Caco-2 (cell line): ENCODE data around the gene ATAD2B. TPM values are rescaled to one million over a fixed set of nuclear protein-coding genes. Genes with fewer than 3 reads are reported as not detected.

Experiments used
- BruUV-seq: library from RNA; stranded (reverse); fragments of 400-500 nt; replicated peaks from 2 replicates; lab custom pipeline; 2021; lab: Mats Ljungman, UMichigan
- CTCF ChIA-PET: fragments of 300-600 bp; sonication (Branson Sonifier 250); formaldehyde crosslinking; loops from one replicate; lab custom pipeline; 2022; ENCODE audit warnings: antibody characterized with exemption; lab: Charles Lee
- POLR2A ChIA-PET: fragments of 300-600 bp; sonication (Branson Sonifier 250); formaldehyde crosslinking; loops from one replicate; lab custom pipeline; 2022; ENCODE audit warnings: antibody characterized with exemption; lab: Charles Lee
- DNase-seq, 2 experiments: peaks; one replicate each; pipeline versions ENCODE4 v3.0.0 to v3.0.0-alpha.2; 2020 to 2022
- H3K27me3 ChIP-seq: replicated peaks from 2 replicates; pipeline ENCODE4 v1.6.0; 2011; ENCODE audit warnings: low read length; ENCODE audit not compliant: control insufficient read depth, insufficient read depth
- H3K36me3 ChIP-seq: 2 replicates; pipeline ENCODE4 v1.5.1; 2011; ENCODE audit warnings: low read length; ENCODE audit not compliant: control insufficient read depth, insufficient read depth
- H3K4me1 ChIP-seq: fragments of 250-450 bp; sonication (Bioruptor Pico); 2 replicates; pipeline ENCODE4 v1.5.1; 2020; ENCODE audit warnings: mild to moderate bottlenecking
- H3K4me3 ChIP-seq: 2 replicates; pipeline ENCODE4 v1.5.1; 2011; ENCODE audit warnings: low read depth, mild to moderate bottlenecking, control low read depth, low read length
- H3K9me3 ChIP-seq: fragments of 250-450 bp; sonication (Bioruptor Pico); 2 replicates; pipeline ENCODE4 v1.5.1; 2020; ENCODE audit warnings: mild to moderate bottlenecking, moderate library complexity
- H3K27ac Mint-ChIP-seq: one replicate; pipeline ENCODE4 v1.8.0; 2022; ENCODE audit warnings: mixed read lengths; ENCODE audit not compliant: unreplicated experiment
- H3K27me3 Mint-ChIP-seq: one replicate; pipeline ENCODE4 v1.8.0; 2022; ENCODE audit warnings: mixed read lengths; ENCODE audit not compliant: insufficient read depth, unreplicated experiment
- H3K36me3 Mint-ChIP-seq: one replicate; pipeline ENCODE4 v1.8.0; 2022; ENCODE audit warnings: mild to moderate bottlenecking, mixed read lengths; ENCODE audit not compliant: insufficient read depth, unreplicated experiment
- H3K4me1 Mint-ChIP-seq: one replicate; pipeline ENCODE4 v1.8.0; 2022; ENCODE audit warnings: low read depth, mixed read lengths; ENCODE audit not compliant: unreplicated experiment
- H3K4me3 Mint-ChIP-seq: one replicate; pipeline ENCODE4 v1.8.0; 2022; ENCODE audit warnings: mild to moderate bottlenecking, moderate library complexity, mixed read lengths; ENCODE audit not compliant: unreplicated experiment
- H3K9me3 Mint-ChIP-seq: one replicate; pipeline ENCODE4 v1.8.0; 2022; ENCODE audit warnings: mixed read lengths; ENCODE audit not compliant: unreplicated experiment
- CTCF ChIP-seq, 2 experiments: fragments of 200-600 bp in 1 of 2; IDR thresholded peaks; 1 replicate in 1 of 2; 2 replicates in 1 of 2; pipeline versions ENCODE4 v1.5.1 to v1.8.0; 2011 to 2022; ENCODE audit warnings: antibody characterized with exemption in 1 of 2, control low read depth in 1 of 2, inconsistent platforms in 1 of 2, low read depth in 1 of 2, low read length in 1 of 2, mild to moderate bottlenecking in 1 of 2, moderate library complexity in 1 of 2; ENCODE audit not compliant: insufficient read depth in 1 of 2, severe bottlenecking in 1 of 2, unreplicated experiment in 1 of 2
- intact Hi-C: fragments of 100-400 bp; cut with micrococcal nuclease; formaldehyde crosslinking; loops from one replicate; pipeline ENCODE4 v1.10.0; 2022; ENCODE audit not compliant: unreplicated experiment
- total RNA-seq: library from RNA; stranded (reverse); gene quantifications from 2 replicates; pipeline ENCODE4 v1.2.3, GENCODE V29; 2022

The ATAD2B gene
- total RNA-seq, 1 experiment from 2014 or later: 32.1 TPM

GRCh38 chr2:23826771-23827170 lies 100.2 kb downstream of the ATAD2B start:
- CTCF ChIA-PET: no interaction called here
- intact Hi-C loops: no loop called here
- POLR2A ChIA-PET: no interaction called here
- no peaks in the 10 kb centered on the region for H3K9me3 Mint-ChIP-seq
- peaks cover 10% of the 10 kb centered on the region for H3K36me3 Mint-ChIP-seq
- no peak for DNase-seq
- no peaks in the 10 kb centered on the region for H3K4me1 ChIP-seq
- no peaks in the 10 kb centered on the region for H3K27me3 Mint-ChIP-seq
- H3K27me3 ChIP-seq: no peaks in the 10 kb centered on the region
- TF ChIP-seq CTCF (IDR thresholded peaks at IDR 0.05; ENCODE audit: insufficient read depth in 1 of 2, low read depth in 1 of 2, low read length in 1 of 2, severe bottlenecking in 1 of 2, unreplicated experiment in 1 of 2): no peak
- no peak overlapping the region for H3K4me3 ChIP-seq
- H3K9me3 ChIP-seq: no peaks in the 10 kb centered on the region
- BruUV-seq: no TSS peak
- H3K36me3 ChIP-seq: no peaks in the 10 kb centered on the region
- H3K4me1 Mint-ChIP-seq: no peaks in the 10 kb centered on the region
- no peak overlapping the region for H3K4me3 Mint-ChIP-seq
- H3K27ac Mint-ChIP-seq: no peak overlapping the region

GRCh38 chr2:23826040-23826439 lies 100.9 kb downstream of the ATAD2B start:
- no peak overlapping the region for H3K4me3 Mint-ChIP-seq
- H3K9me3 ChIP-seq: no peaks in the 10 kb centered on the region
- no peaks in the 10 kb centered on the region for H3K4me1 Mint-ChIP-seq
- no peaks in the 10 kb centered on the region for H3K36me3 ChIP-seq
- TF ChIP-seq CTCF (IDR thresholded peaks at IDR 0.05; ENCODE audit: insufficient read depth in 1 of 2, low read depth in 1 of 2, low read length in 1 of 2, severe bottlenecking in 1 of 2, unreplicated experiment in 1 of 2): no peak
- H3K36me3 Mint-ChIP-seq: peaks cover 10% of the 10 kb centered on the region
- H3K4me1 ChIP-seq: no peaks in the 10 kb centered on the region
- no peaks in the 10 kb centered on the region for H3K27me3 ChIP-seq
- ChIA-PET CTCF (no interaction called here), POLR2A (no interaction called here)
- H3K4me3 ChIP-seq: no peak overlapping the region
- no peak for DNase-seq
- intact Hi-C loops: no loop called here
- no peak overlapping the region for H3K27ac Mint-ChIP-seq
- no TSS peak for BruUV-seq
- no peaks in the 10 kb centered on the region for H3K27me3 Mint-ChIP-seq
- no peaks in the 10 kb centered on the region for H3K9me3 Mint-ChIP-seq

- TF ChIP-seq CTCF (IDR thresholded peaks at IDR 0.05; ENCODE audit: insufficient read depth in 1 of 2, low read depth in 1 of 2, low read length in 1 of 2, severe bottlenecking in 1 of 2, unreplicated experiment in 1 of 2): peak; percentile 72 to 74
- ChIA-PET POLR2A (interaction anchor here (1.1 kb wide), 1 partner anchor 102 kb away, joined by 5 read pairs; the partner anchor contains the start of gene ATAD2B), CTCF (interaction anchor here (0.7 to 2.2 kb wide), 10 partner anchors 9 to 295 kb away, joined by 3 to 35 read pairs (median 4); partner anchors contain the start of genes ATAD2B, SF3B6, TP53I3 and UBXN2A)
These were observed 102.1 kb downstream of the ATAD2B start for GRCh38 chr2:23824777-23825212.

More at GRCh38 chr2:23824777-23825212, 102.1 kb downstream of the ATAD2B start:
- no peak overlapping the region for H3K27ac Mint-ChIP-seq
- Histone ChIP-seq H3K36me3 (no peaks in the 10 kb centered on the region), H3K27me3 (no peaks in the 10 kb centered on the region), H3K4me3 (no peak overlapping the region), H3K9me3 (no peaks in the 10 kb centered on the region), H3K4me1 (no peaks in the 10 kb centered on the region)
- H3K9me3 Mint-ChIP-seq: no peaks in the 10 kb centered on the region
- no peak overlapping the region for H3K4me3 Mint-ChIP-seq
- BruUV-seq: no TSS peak
- DNase-seq: peak in 1 of 2 experiments; percentile 66
- intact Hi-C loops: loop anchor here (1.0 to 5.0 kb wide), 4 partner anchors 103 to 340 kb away; partner anchors contain the start of genes ATAD2B and TP53I3
- H3K36me3 Mint-ChIP-seq: peaks cover 16% of the 10 kb centered on the region
- no peaks in the 10 kb centered on the region for H3K4me1 Mint-ChIP-seq
- H3K27me3 Mint-ChIP-seq: no peaks in the 10 kb centered on the region
